GM10248 (cell line): ENCODE measurements around the gene AP2A2.

Experiments
- CTCF ChIA-PET: fragments of 300-600 bp; sonication (Branson Sonifier 250); formaldehyde crosslinking; extraction: SDS; loops from one replicate; lab custom pipeline; 2021; ENCODE audit warnings: antibody characterized with exemption; lab: Yijun Ruan, JAX
- POLR2A ChIA-PET: fragments of 350-650 bp; sonication (Branson Sonifier 250); formaldehyde crosslinking; extraction: SDS; loops from one replicate; lab custom pipeline; 2020; ENCODE audit warnings: antibody characterized with exemption; lab: Yijun Ruan, JAX
- DNase-seq: peaks from one replicate; pipeline ENCODE4 v3.0.0; 2012; ENCODE audit errors: extremely low spot score
- CTCF ChIP-seq: IDR thresholded peaks from 2 replicates; pipeline ENCODE4 v1.5.1; 2012; ENCODE audit warnings: mild to moderate bottlenecking, low read depth; ENCODE audit errors: extremely low read depth, missing control alignments, control extremely low read depth

AP2A2 gene

GRCh38 chr11:890794-891540, 34.7 kb upstream of the AP2A2 start:
- TF ChIP-seq CTCF: no peak
- DNase-seq: no peak
- POLR2A ChIA-PET: no interaction called here
- CTCF ChIA-PET: no interaction called here

GRCh38 chr11:893008-893654, 32.5 kb upstream of the AP2A2 start:
- DNase-seq: no peak
- TF ChIP-seq CTCF: no peak
- POLR2A ChIA-PET: no interaction called here
- CTCF ChIA-PET: no interaction called here

- CTCF ChIA-PET: no interaction called here
- TF ChIP-seq CTCF: no peak
- POLR2A ChIA-PET: no interaction called here
- no peak for DNase-seq
Observed at GRCh38 chr11:894575-895201, 31.0 kb upstream of the AP2A2 start.

GRCh38 chr11:895331-896110, 30.1 kb upstream of the AP2A2 start:
- POLR2A ChIA-PET: no interaction called here
- CTCF ChIA-PET: no interaction called here
- no peak for TF ChIP-seq CTCF
- no peak for DNase-seq

- TF ChIP-seq CTCF: no peak
- no peak for DNase-seq
- POLR2A ChIA-PET: no interaction called here
- CTCF ChIA-PET: no interaction called here
Observed at GRCh38 chr11:897253-898142, 28.2 kb upstream of the AP2A2 start.
